Activated CD8-positive, alpha-beta memory T cell treated with anti-CD3 and anti-CD28 coated beads for 48 hours (primary cell): ENCODE data around the gene KLC1.
"Not testable (repeated sequence)": the region's sequence is repeated elsewhere in the genome, so short reads cannot be mapped to it uniquely, and the experiment has no call there.

Source experiments
- DNase-seq, 3 experiments: peaks; one replicate each; pipeline ENCODE4 v3.0.0-alpha.2; 2020; ENCODE audit warnings: low read depth in 2 of 3, low spot score in 2 of 3

The KLC1 gene

GRCh38 chr14:103688906-103689902 lies 60.2 kb downstream of the KLC1 start:
- no peak for DNase-seq

GRCh38 chr14:103690332-103690731 lies 61.3 kb downstream of the KLC1 start:
- no peak for DNase-seq

- not testable (repeated sequence) for DNase-seq
Observed at GRCh38 chr14:103691655-103692054, 62.6 kb downstream of the KLC1 start.

- no peak for DNase-seq
Observed at GRCh38 chr14:103692159-103692558, 63.1 kb downstream of the KLC1 start.

- no peak for DNase-seq
Observed at GRCh38 chr14:103692871-103693270, 63.9 kb downstream of the KLC1 start.

- DNase-seq = no peak
Observed at GRCh38 chr14:103693515-103693914, 64.5 kb downstream of the KLC1 start.

- DNase-seq = no peak
Observed at GRCh38 chr14:103694572-103695026, 65.6 kb downstream of the KLC1 start.

GRCh38 chr14:103695296-103696069 lies 66.5 kb downstream of the KLC1 start:
- no peak for DNase-seq

GRCh38 chr14:103696070-103696402 lies 67.0 kb downstream of the KLC1 start:
- no peak for DNase-seq

- no peak for DNase-seq
Observed at GRCh38 chr14:103696466-103697071, 67.6 kb downstream of the KLC1 start.

- no peak for DNase-seq
Observed at GRCh38 chr14:103697206-103697602, 68.2 kb downstream of the KLC1 start.

- no peak for DNase-seq
Observed at GRCh38 chr14:103697603-103698379, 68.8 kb downstream of the KLC1 start.

- DNase-seq = no peak
Observed at GRCh38 chr14:103698380-103699260, 69.6 kb downstream of the KLC1 start.

- no peak for DNase-seq
Observed at GRCh38 chr14:103699261-103699661, 70.2 kb downstream of the KLC1 start.

- no peak for DNase-seq
Observed at GRCh38 chr14:103699901-103700752, 71.1 kb downstream of the KLC1 start.

- no peak for DNase-seq
Observed at GRCh38 chr14:103700753-103701490, 71.9 kb downstream of the KLC1 start.

- no peak for DNase-seq
Observed at GRCh38 chr14:103702095-103702494, 73.1 kb downstream of the KLC1 start.
